ENCODE measurements around the gene SEMA3C. TPM values are rescaled to one million over a fixed set of nuclear protein-coding genes. Genes with fewer than 3 reads are reported as not detected.
A peak's percentile ranks its signal among the peaks of the same experiment; 100 is the strongest.

Gene SEMA3C
- total RNA-seq, 2 experiments from 2014 or later, result 0.08 TPM

DNA sequence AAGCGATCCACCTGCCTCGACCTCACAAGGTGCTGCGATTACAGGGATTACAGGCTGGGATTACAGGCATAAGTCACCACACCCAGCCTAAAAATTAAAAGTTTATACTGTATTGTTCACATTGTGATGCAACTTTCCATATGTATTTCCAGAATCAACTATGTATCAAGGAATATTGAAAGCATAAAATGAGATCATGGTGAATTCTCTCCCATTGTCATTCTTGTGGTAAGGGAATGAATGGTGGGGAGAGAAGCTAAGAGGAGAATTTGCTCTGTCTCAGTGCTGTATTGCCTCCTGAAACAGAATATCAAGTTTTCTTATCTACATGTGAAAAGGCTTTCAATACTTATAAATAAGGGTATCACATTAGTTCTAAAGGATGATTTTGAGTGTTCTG, 198.7 kb downstream of the SEMA3C start:
- Mint-ChIP-seq H3K4me3 (no peak overlapping the region), H3K9me3 (peaks cover 7% of the 10 kb centered on the region), H3K4me1 (ENCODE audit: low read depth) (no peaks in the 10 kb centered on the region), H3K36me3 (ENCODE audit: low read depth) (no peaks in the 10 kb centered on the region), H3K27ac (no peak overlapping the region), H3K27me3 (no peaks in the 10 kb centered on the region)
- Histone ChIP-seq H3K36me3 (ENCODE audit: insufficient read depth, low read length) (no peaks in the 10 kb centered on the region), H3K4me1 (ENCODE audit: insufficient read depth, low read length) (no peaks in the 10 kb centered on the region), H3K27me3 (ENCODE audit: control insufficient read depth in 1 of 2, insufficient read depth in 2 of 2, low read length in 2 of 2) (no peaks in the 10 kb centered on the region), H3K27ac (ENCODE audit: low read depth in 1 of 2, low read length in 2 of 2) (no peak overlapping the region), H3K9me3 (ENCODE audit: control insufficient read depth in 1 of 2, insufficient read depth in 1 of 2, low read length in 2 of 2) (peaks cover 0 to 5% of the 10 kb centered on the region in 2 experiments), H3K4me3 (ENCODE audit: low read length) (no peak overlapping the region)
- POLR2A ChIA-PET, result no interaction called here
- TF ChIP-seq, protein P1, sequence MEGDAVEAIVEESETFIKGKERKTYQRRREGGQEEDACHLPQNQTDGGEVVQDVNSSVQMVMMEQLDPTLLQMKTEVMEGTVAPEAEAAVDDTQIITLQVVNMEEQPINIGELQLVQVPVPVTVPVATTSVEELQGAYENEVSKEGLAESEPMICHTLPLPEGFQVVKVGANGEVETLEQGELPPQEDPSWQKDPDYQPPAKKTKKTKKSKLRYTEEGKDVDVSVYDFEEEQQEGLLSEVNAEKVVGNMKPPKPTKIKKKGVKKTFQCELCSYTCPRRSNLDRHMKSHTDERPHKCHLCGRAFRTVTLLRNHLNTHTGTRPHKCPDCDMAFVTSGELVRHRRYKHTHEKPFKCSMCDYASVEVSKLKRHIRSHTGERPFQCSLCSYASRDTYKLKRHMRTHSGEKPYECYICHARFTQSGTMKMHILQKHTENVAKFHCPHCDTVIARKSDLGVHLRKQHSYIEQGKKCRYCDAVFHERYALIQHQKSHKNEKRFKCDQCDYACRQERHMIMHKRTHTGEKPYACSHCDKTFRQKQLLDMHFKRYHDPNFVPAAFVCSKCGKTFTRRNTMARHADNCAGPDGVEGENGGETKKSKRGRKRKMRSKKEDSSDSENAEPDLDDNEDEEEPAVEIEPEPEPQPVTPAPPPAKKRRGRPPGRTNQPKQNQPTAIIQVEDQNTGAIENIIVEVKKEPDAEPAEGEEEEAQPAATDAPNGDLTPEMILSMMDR (IDR thresholded peaks at IDR 0.05), result no peak
- ATAC-seq (ENCODE audit: poor library complexity), result no peak
- intact Hi-C loops (cut with DNase I, micrococcal nuclease), result no loop called here
- no peak for DNase-seq
- CTCF ChIA-PET, result no interaction called here

DNA sequence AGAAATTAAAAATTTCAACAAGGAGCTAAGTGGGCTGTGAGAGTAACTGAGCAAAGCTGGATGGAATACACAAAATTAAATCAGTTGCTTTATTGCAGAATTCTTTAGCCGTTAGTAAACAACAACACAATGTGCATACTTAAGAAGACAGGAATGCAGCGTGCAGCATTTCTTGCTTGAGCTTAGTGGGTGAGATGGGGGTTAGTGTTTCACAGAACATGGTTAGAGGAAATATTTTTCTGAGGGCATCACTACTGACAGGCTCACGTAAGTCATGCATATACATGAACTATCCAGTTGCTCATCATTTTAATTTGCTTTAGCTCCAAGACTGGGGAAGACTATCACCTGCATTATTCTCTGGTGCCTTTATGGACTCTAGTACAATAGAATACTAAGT, 199.6 kb downstream of the SEMA3C start:
- Mint-ChIP-seq H3K27me3 (no peaks in the 10 kb centered on the region), H3K4me1 (ENCODE audit: low read depth) (no peaks in the 10 kb centered on the region), H3K27ac (no peak overlapping the region), H3K36me3 (ENCODE audit: low read depth) (no peaks in the 10 kb centered on the region), H3K4me3 (no peak overlapping the region), H3K9me3 (peaks cover 7% of the 10 kb centered on the region)
- ChIA-PET POLR2A (no interaction called here), CTCF (no interaction called here)
- TF ChIP-seq, protein P1 (IDR thresholded peaks at IDR 0.05), result no peak
- no peaks in the 10 kb centered on the region for H3K27me3 ChIP-seq (ENCODE audit: control insufficient read depth in 1 of 2, insufficient read depth in 2 of 2, low read length in 2 of 2)
- H3K4me1 ChIP-seq (ENCODE audit: insufficient read depth, low read length), result no peaks in the 10 kb centered on the region
- peaks cover 0 to 5% of the 10 kb centered on the region in 2 experiments for H3K9me3 ChIP-seq (ENCODE audit: control insufficient read depth in 1 of 2, insufficient read depth in 1 of 2, low read length in 2 of 2)
- H3K27ac ChIP-seq (ENCODE audit: low read depth in 1 of 2, low read length in 2 of 2), result no peak overlapping the region
- ATAC-seq (ENCODE audit: poor library complexity) (no peak), DNase-seq (no peak)
- intact Hi-C loops (cut with DNase I, micrococcal nuclease), result no loop called here
- no peaks in the 10 kb centered on the region for H3K36me3 ChIP-seq (ENCODE audit: insufficient read depth, low read length)
- no peak overlapping the region for H3K4me3 ChIP-seq (ENCODE audit: low read length)

DNA sequence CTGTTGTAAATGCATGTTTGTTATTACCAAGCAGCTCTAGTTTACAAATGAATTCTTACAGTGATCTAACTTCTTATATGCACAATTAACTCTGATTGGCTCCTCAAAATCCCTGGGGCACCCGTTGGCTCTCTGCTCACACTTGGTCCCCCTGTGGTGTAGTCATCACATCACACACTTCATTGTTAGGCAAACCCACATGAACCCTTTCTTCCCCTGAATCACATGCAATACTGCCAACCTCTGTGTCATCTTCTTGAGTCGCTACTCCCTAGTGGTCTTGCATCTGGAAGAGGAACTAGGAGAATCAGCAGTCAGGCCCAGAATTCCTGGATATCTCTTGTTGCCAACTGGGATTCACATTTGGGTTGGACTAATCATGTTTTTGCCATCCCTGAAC, 207.3 kb downstream of the SEMA3C start:
- Mint-ChIP-seq H3K27me3 (no peaks in the 10 kb centered on the region), H3K9me3 (no peaks in the 10 kb centered on the region), H3K4me3 (no peak overlapping the region), H3K4me1 (ENCODE audit: low read depth) (no peaks in the 10 kb centered on the region), H3K27ac (no peak overlapping the region), H3K36me3 (ENCODE audit: low read depth) (no peaks in the 10 kb centered on the region)
- ChIA-PET POLR2A (no interaction called here), CTCF (no interaction called here)
- Histone ChIP-seq H3K9me3 (ENCODE audit: control insufficient read depth in 1 of 2, insufficient read depth in 1 of 2, low read length in 2 of 2) (peaks cover 0 to 5% of the 10 kb centered on the region in 2 experiments), H3K27ac (ENCODE audit: low read depth in 1 of 2, low read length in 2 of 2) (no peak overlapping the region), H3K27me3 (ENCODE audit: control insufficient read depth in 1 of 2, insufficient read depth in 2 of 2, low read length in 2 of 2) (no peaks in the 10 kb centered on the region), H3K4me1 (ENCODE audit: insufficient read depth, low read length) (no peaks in the 10 kb centered on the region), H3K36me3 (ENCODE audit: insufficient read depth, low read length) (no peaks in the 10 kb centered on the region), H3K4me3 (ENCODE audit: low read length) (no peak overlapping the region)
- peak in 1 of 14 experiments; percentile 15 for DNase-seq
- no peak for ATAC-seq (ENCODE audit: poor library complexity)
- TF ChIP-seq, protein P1 (IDR thresholded peaks at IDR 0.05), result no peak
- intact Hi-C loops (cut with DNase I, micrococcal nuclease), result no loop called here

Data from CD4-positive, alpha-beta T cell (primary cell).